Dedifferentiated amniotic fluid mesenchymal stem cell (primary cell): ENCODE results near the gene BCL2.

ENCODE experiments used
- DNase-seq: peaks from one replicate; pipeline ENCODE4 v3.0.0-alpha.2; 2016; ENCODE audit errors: extremely low spot score

The BCL2 gene

GRCh38 chr18:63157293-63158011, 162.1 kb downstream of the BCL2 start:
- DNase-seq: no peak

GRCh38 chr18:63155910-63156773, 163.4 kb downstream of the BCL2 start:
- DNase-seq: no peak

DNA sequence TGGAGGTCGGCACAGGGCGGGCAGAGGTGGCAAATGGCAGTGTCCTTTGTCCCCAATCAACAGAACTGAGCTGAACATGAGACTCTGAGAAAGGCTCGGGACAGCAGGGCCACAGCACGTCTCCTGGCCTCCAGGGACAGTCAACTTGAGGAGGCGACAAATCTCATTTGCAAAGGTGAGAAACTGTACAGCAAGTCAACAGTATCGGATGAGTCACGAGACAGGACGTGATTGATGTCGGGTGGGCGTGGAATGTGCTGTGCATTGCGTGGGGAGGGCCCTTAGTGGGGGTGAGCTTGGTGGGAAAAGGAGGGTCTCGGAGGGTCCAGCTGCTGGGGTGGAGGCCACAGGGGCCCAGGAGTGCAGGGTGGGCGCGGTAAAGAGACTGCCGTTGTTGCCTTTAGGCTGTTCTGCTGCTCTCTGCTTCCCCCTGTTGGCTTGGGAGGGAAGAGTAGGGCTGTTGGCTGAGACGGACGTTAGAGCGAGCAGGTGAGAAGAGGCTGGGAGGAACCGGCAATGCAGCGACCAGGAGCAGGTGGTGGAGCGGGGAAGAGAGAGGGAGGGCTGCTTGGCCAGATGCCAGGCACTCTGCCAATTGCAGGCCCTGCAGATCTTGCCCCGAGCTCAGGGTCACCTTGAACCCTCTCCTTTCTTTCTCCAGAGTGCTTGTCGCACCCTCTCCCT, 164.3 kb downstream of the BCL2 start:
- DNase-seq: no peak

GRCh38 chr18:63154350-63155152, 165.0 kb downstream of the BCL2 start:
- no peak for DNase-seq

DNA sequence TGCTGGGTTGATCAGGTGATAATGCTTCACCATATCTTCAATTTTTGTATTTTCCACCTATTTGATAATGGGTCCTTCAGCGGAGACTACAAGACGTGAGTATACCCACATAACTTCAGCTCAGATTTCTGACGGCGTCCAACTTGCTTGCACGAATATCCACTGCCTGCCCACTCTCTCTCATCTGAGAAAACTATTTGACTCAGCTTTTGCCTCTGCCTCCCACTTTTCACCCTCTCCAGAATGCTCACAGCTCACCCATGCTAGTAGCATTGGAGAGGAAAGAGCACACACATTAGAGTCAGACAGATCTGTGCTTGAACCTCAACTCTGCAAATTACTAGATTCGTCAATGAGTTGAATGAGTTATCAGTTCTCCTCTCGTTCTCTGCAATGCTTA, 166.8 kb downstream of the BCL2 start:
- no peak for DNase-seq

GRCh38 chr18:63152096-63152495, 167.5 kb downstream of the BCL2 start:
- DNase-seq: no peak

GRCh38 chr18:63151539-63151938, 168.0 kb downstream of the BCL2 start:
- no peak for DNase-seq

DNA sequence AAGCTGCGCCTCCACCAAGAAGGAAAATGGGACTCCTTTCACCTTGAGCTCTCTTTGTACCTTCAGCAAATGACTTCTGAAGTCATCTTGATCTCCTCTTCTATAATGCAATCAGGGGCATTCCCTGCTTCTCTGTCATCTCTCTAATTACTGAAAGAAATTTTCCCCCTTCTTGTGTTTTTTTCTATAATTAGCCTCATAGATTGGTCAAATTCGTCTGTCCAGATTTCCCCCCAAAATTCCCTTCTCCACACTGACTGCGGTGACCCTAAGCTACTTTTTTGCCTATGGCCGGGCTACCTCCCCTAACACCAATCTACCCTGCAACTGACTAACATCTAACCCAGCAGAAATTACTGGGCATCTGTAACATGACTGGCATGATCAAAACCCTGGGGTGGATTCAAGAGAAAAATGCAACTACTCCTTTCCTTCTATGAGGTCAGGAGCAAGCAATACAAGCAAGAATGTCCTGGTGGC, 168.6 kb downstream of the BCL2 start:
- DNase-seq: no peak

GRCh38 chr18:63150326-63150725, 169.2 kb downstream of the BCL2 start:
- no peak for DNase-seq

GRCh38 chr18:63149302-63149587, 170.3 kb downstream of the BCL2 start:
- DNase-seq: no peak

- peak; percentile 95 for DNase-seq
These were observed 170.9 kb downstream of the BCL2 start for GRCh38 chr18:63148449-63149301.

GRCh38 chr18:63147973-63148372, 171.6 kb downstream of the BCL2 start:
- no peak for DNase-seq

- DNase-seq: no peak
These were observed 172.7 kb downstream of the BCL2 start for GRCh38 chr18:63146828-63147409.

- DNase-seq: no peak
These were observed 173.6 kb downstream of the BCL2 start for GRCh38 chr18:63145851-63146555.

GRCh38 chr18:63145166-63145850, 174.3 kb downstream of the BCL2 start:
- no peak for DNase-seq

DNA sequence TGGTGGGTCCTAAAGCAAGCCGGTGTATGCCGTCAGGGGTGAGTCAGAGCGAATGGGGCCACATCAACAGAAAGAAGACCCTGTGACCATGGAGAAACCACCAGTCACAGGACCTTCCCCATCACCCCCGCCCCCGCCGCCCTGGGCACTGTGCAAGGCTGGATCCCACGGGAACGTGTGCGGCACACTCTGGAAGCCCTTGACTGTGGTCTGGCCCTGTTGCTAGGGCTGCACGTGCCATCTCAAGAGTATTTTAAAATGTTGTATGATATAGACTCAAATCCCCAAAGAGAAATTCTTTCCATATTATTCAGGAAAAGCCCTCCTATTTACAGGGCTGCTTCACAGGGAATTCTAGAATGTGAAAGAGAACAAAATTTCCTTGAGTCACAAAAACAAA, 174.8 kb downstream of the BCL2 start:
- no peak for DNase-seq

DNA sequence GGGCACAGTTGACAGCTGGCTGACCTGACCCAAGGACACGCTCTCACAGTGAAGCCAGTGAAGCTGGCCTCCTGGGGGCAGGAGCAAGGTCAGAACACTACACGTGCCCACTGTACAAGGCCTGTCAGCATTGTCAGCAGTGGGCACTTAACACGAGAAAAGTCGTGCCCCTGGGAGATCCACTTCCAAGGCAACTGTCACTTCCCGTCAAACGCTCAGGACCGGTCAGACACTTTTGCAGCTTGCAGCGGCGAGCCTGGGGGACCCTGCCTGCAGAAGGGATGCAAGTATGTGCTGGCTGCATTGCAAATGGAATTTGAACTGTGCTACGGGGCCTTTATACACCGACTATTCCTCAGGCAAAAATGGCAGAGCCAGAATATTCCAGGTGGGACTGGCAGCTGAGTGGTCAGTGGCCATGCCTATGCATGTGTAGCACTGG, 176.2 kb downstream of the BCL2 start:
- DNase-seq: no peak

GRCh38 chr18:63142594-63143225, 176.9 kb downstream of the BCL2 start:
- DNase-seq: no peak

- no peak for DNase-seq
These were observed 177.8 kb downstream of the BCL2 start for GRCh38 chr18:63141778-63142176.
